ENCODE data around the gene AMPD2.
"Not testable (repeated sequence)": the region's sequence is repeated elsewhere in the genome, so short reads cannot be mapped to it uniquely, and the experiment has no call there.

The AMPD2 gene

GRCh38 chr1:109658533-109659042 is 39.0 kb downstream of the AMPD2 start:
- H3K27me3 Mint-ChIP-seq = no peaks in the 10 kb centered on the region
- peaks cover 0 to 12% of the 10 kb centered on the region in 2 donors for H3K36me3 Mint-ChIP-seq
- H3K9me3 Mint-ChIP-seq = no peaks in the 10 kb centered on the region
- no peak overlapping the region for H3K27ac Mint-ChIP-seq
- H3K4me1 Mint-ChIP-seq = peaks cover 18 to 29% of the 10 kb centered on the region in 2 donors
- ATAC-seq (replicated peaks) = no peak
- no peak for DNase-seq
- no peak overlapping the region for H3K4me3 Mint-ChIP-seq

- no peak for ATAC-seq (replicated peaks)
- DNase-seq = no peak
- Mint-ChIP-seq H3K27ac (no peak overlapping the region), H3K4me1 (peaks cover 18 to 29% of the 10 kb centered on the region in 2 donors), H3K9me3 (no peaks in the 10 kb centered on the region), H3K27me3 (no peaks in the 10 kb centered on the region), H3K36me3 (peaks cover 0 to 12% of the 10 kb centered on the region in 2 donors), H3K4me3 (no peak overlapping the region)
Measured at GRCh38 chr1:109659145-109659544, 39.5 kb downstream of the AMPD2 start.

- Mint-ChIP-seq H3K9me3 (no peaks in the 10 kb centered on the region), H3K4me3 (no peak overlapping the region), H3K4me1 (peaks cover 14 to 25% of the 10 kb centered on the region in 2 donors), H3K27ac (peak overlapping the region; percentile 70), H3K27me3 (no peaks in the 10 kb centered on the region), H3K36me3 (peaks cover 0 to 12% of the 10 kb centered on the region in 2 donors)
- no peak for ATAC-seq (replicated peaks)
- no peak for DNase-seq
Measured at GRCh38 chr1:109659997-109660690, 40.5 kb downstream of the AMPD2 start.

- not testable (repeated sequence) for ATAC-seq (replicated peaks); H3K27me3 Mint-ChIP-seq; DNase-seq; H3K4me3 Mint-ChIP-seq; H3K9me3 Mint-ChIP-seq; H3K27ac Mint-ChIP-seq
- Mint-ChIP-seq H3K36me3 (peaks cover 0 to 12% of the 10 kb centered on the region in 2 donors), H3K4me1 (peaks cover 14 to 20% of the 10 kb centered on the region in 2 donors)
Measured at GRCh38 chr1:109660691-109661026, 41.0 kb downstream of the AMPD2 start.

- DNase-seq (no peak), ATAC-seq (replicated peaks) (no peak)
- H3K27ac Mint-ChIP-seq = no peak overlapping the region
- peaks cover 0 to 12% of the 10 kb centered on the region in 2 donors for H3K36me3 Mint-ChIP-seq
- no peak overlapping the region for H3K4me3 Mint-ChIP-seq
- no peaks in the 10 kb centered on the region for H3K9me3 Mint-ChIP-seq
- H3K27me3 Mint-ChIP-seq = no peaks in the 10 kb centered on the region
- H3K4me1 Mint-ChIP-seq = peaks cover 9 to 13% of the 10 kb centered on the region in 2 donors
Measured at GRCh38 chr1:109661391-109661790, 41.8 kb downstream of the AMPD2 start.

- H3K4me3 Mint-ChIP-seq = no peak overlapping the region
- H3K27me3 Mint-ChIP-seq = no peaks in the 10 kb centered on the region
- peaks cover 15 to 29% of the 10 kb centered on the region in 2 donors for H3K4me1 Mint-ChIP-seq
- H3K27ac Mint-ChIP-seq = no peak overlapping the region
- no peaks in the 10 kb centered on the region for H3K9me3 Mint-ChIP-seq
- no peak for DNase-seq
- peaks cover 0 to 5% of the 10 kb centered on the region in 2 donors for H3K36me3 Mint-ChIP-seq
- ATAC-seq (replicated peaks) = no peak
Measured at GRCh38 chr1:109664671-109665070, 45.0 kb downstream of the AMPD2 start.

- peaks cover 0 to 2% of the 10 kb centered on the region in 2 donors for H3K36me3 Mint-ChIP-seq
- peaks cover 0 to 3% of the 10 kb centered on the region in 2 donors for H3K9me3 Mint-ChIP-seq
- H3K27me3 Mint-ChIP-seq = no peaks in the 10 kb centered on the region
- peak within 1 kb of the TSS; percentile 20 for H3K27ac Mint-ChIP-seq
- peak; percentile 98 for ATAC-seq (replicated peaks)
- H3K4me1 Mint-ChIP-seq = peaks cover 14 to 23% of the 10 kb centered on the region in 2 donors
- peak within 1 kb of the TSS; percentile 75 to 83 for H3K4me3 Mint-ChIP-seq
- peak; percentile 62 for DNase-seq
Measured at GRCh38 chr1:109667452-109668122, 48.0 kb downstream of the AMPD2 start, which contains the start of gene GSTM2. Gene GSTM2 (plus strand): TSS chr1:109668057. CDS start chr1:109668116, 59 bp downstream.

- peak; percentile 69 to 75 for ATAC-seq (replicated peaks)
- Mint-ChIP-seq H3K4me3 (peak overlapping the region; percentile 75 to 83), H3K4me1 (peaks cover 14 to 23% of the 10 kb centered on the region in 2 donors), H3K27me3 (no peaks in the 10 kb centered on the region), H3K27ac (peak overlapping the region; percentile 20), H3K9me3 (peaks cover 0 to 3% of the 10 kb centered on the region in 2 donors), H3K36me3 (peaks cover 0 to 2% of the 10 kb centered on the region in 2 donors)
- no peak for DNase-seq
Measured at GRCh38 chr1:109668123-109668775, 48.6 kb downstream of the AMPD2 start.

GRCh38 chr1:109669246-109669948 is 49.8 kb downstream of the AMPD2 start:
- Mint-ChIP-seq H3K27ac (no peak overlapping the region), H3K4me1 (peaks cover 14 to 23% of the 10 kb centered on the region in 2 donors), H3K4me3 (peak overlapping the region; percentile 18 to 47), H3K9me3 (peaks cover 0 to 3% of the 10 kb centered on the region in 2 donors), H3K27me3 (no peaks in the 10 kb centered on the region), H3K36me3 (peaks cover 0 to 2% of the 10 kb centered on the region in 2 donors)
- ATAC-seq (replicated peaks) (no peak), DNase-seq (no peak)

GRCh38 chr1:109669949-109670302 is 50.3 kb downstream of the AMPD2 start:
- DNase-seq; H3K9me3 Mint-ChIP-seq; H3K36me3 Mint-ChIP-seq; H3K27me3 Mint-ChIP-seq; H3K4me3 Mint-ChIP-seq; H3K27ac Mint-ChIP-seq; ATAC-seq (replicated peaks): not testable (repeated sequence)
- H3K4me1 Mint-ChIP-seq = peaks cover 14 to 23% of the 10 kb centered on the region in 2 donors

- Mint-ChIP-seq H3K27me3 (no peaks in the 10 kb centered on the region), H3K9me3 (peaks cover 0 to 3% of the 10 kb centered on the region in 2 donors), H3K27ac (no peak overlapping the region), H3K4me3 (no peak overlapping the region), H3K36me3 (peaks cover 0 to 2% of the 10 kb centered on the region in 2 donors), H3K4me1 (peaks cover 14 to 23% of the 10 kb centered on the region in 2 donors)
- DNase-seq = no peak
- ATAC-seq (replicated peaks) = no peak
Measured at GRCh38 chr1:109671067-109671466, 51.4 kb downstream of the AMPD2 start.

GRCh38 chr1:109673861-109674260 is 54.2 kb downstream of the AMPD2 start:
- H3K9me3 Mint-ChIP-seq; DNase-seq; H3K36me3 Mint-ChIP-seq; H3K4me1 Mint-ChIP-seq; H3K4me3 Mint-ChIP-seq; H3K27me3 Mint-ChIP-seq; ATAC-seq (replicated peaks); H3K27ac Mint-ChIP-seq: not testable (repeated sequence)

- not testable (repeated sequence) for DNase-seq; H3K9me3 Mint-ChIP-seq; H3K4me1 Mint-ChIP-seq; H3K36me3 Mint-ChIP-seq; ATAC-seq (replicated peaks); H3K27me3 Mint-ChIP-seq; H3K27ac Mint-ChIP-seq; H3K4me3 Mint-ChIP-seq
Measured at GRCh38 chr1:109676683-109677381, 57.2 kb downstream of the AMPD2 start.
